ENCODE data around the gene MYH9.
"Not testable (repeated sequence)": the region's sequence is repeated elsewhere in the genome, so short reads cannot be mapped to it uniquely, and the experiment has no call there.

MYH9 gene

GRCh38 chr22:36425977-36426523 lies 38.3 kb upstream of the MYH9 start:
- no peak for TF ChIP-seq CTCF (IDR thresholded peaks at IDR 0.05)
- no peak for DNase-seq (ENCODE audit: low spot score)
- H3K4me3 ChIP-seq = no peak overlapping the region
- H3K27ac ChIP-seq = no peak overlapping the region

GRCh38 chr22:36424901-36425579 lies 37.3 kb upstream of the MYH9 start:
- Histone ChIP-seq H3K27ac (no peak overlapping the region), H3K4me3 (no peak overlapping the region)
- no peak for DNase-seq (ENCODE audit: low spot score)
- TF ChIP-seq CTCF (IDR thresholded peaks at IDR 0.05) = no peak

GRCh38 chr22:36424466-36424865 lies 36.7 kb upstream of the MYH9 start:
- not testable (repeated sequence) for H3K4me3 ChIP-seq; DNase-seq (ENCODE audit: low spot score); H3K27ac ChIP-seq

- no peak for DNase-seq (ENCODE audit: low spot score)
- H3K4me3 ChIP-seq = no peak overlapping the region
- TF ChIP-seq CTCF (IDR thresholded peaks at IDR 0.05) = no peak
- no peak overlapping the region for H3K27ac ChIP-seq
Measured at GRCh38 chr22:36423461-36424404, 36.0 kb upstream of the MYH9 start.

GRCh38 chr22:36422287-36423014 lies 34.7 kb upstream of the MYH9 start:
- no peak for DNase-seq (ENCODE audit: low spot score)

GRCh38 chr22:36419912-36420882 lies 32.4 kb upstream of the MYH9 start:
- no peak for DNase-seq (ENCODE audit: low spot score)
- no peak for TF ChIP-seq CTCF (IDR thresholded peaks at IDR 0.05)
- Histone ChIP-seq H3K4me3 (peak overlapping the region; percentile 18), H3K27ac (peak overlapping the region; percentile 39 to 52)

More at GRCh38 chr22:36422287-36423014, 34.7 kb upstream of the MYH9 start:
- TF ChIP-seq CTCF (IDR thresholded peaks at IDR 0.05) = no peak
- H3K4me3 ChIP-seq = no peak overlapping the region
- H3K27ac ChIP-seq = no peak overlapping the region

Measured in coronary artery (tissue), 2 donors.